GM08714 (cell line): ENCODE data around the gene MAPK12.

Source experiments
- H3K4me3 ChIP-seq: fragments of 200-500 bp; sonication (Bioruptor generic); 2 replicates; pipeline ENCODE4 v1.5.1; 2014; ENCODE audit warnings: mild to moderate bottlenecking, low read length, inconsistent platforms
- ZNF274 ChIP-seq: IDR thresholded peaks from 2 replicates; pipeline ENCODE4 v1.6.1; 2012; ENCODE audit warnings: mild to moderate bottlenecking, low read depth, low read length

MAPK12 gene

DNA sequence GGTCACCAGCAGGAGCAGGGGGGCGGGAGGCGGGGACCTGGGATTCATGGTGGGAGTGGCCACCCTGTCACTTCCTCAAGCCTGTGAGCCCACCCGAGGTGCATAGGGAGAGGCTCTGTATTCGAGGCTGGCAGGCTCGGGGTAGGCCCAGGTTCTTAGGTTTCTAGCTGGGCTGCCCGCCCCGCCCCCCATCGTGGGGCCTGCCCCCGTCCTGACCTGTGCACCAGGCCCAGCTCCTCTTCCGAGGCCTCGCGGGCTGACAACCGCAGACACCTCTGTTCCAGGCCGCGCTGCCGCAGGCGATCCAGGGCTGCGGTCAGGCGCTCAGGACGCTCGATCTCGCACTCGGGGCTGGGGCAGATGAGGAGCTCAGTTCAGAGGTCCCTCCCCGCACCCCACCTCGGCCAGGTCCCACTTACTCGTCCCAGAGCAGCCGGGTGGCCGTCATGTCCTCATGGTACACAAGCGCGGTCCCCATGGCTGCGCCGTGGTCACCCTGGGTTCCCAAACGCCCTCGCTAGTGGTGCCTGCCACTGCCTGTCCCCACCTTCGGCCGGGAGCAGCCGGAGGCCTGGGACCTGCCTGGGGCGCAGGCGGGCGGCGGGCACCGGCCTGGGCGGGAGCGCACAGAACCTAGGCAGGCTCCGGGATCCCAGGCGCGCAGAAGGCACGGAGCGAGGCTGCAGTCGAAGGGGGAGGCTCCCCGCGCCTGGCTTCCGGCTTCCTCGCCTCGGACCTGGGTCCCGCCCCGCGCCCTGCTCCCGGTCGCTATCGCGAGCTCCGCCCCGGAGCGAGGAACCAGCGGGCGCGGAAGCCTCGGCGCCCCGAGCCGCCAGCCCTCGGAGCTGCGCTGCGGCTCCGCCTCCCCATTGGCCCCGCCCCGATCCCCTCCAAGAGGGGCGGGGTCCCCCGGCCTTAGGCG is 10.7 kb downstream of the MAPK12 start, which contains the start of gene HDAC10:
TSS of gene HDAC10 (minus strand) at position 711 of the 922 bp plus-strand sequence. CDS start at position 478, 233 bp downstream.
- no peak for TF ChIP-seq ZNF274
- H3K4me3 ChIP-seq: peak within 1 kb of the TSS; percentile 72

DNA sequence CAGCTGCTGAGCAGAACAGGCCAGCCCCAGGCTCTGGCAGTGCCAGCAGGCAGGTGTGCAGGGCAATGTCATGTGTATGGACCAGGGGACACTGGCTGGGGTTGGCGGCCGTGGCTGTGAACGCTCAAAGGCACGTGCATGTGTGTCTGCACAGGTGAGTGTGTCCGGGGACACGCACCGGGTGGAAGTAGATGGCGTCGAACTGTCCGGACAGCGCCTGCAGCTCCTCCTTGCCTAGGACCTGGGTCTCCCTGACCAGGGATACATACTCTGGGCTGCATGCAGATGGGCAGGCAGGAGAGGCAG is 11.3 kb downstream of the MAPK12 start:
- peak overlapping the region; percentile 72; the same call in 1 of the 2 replicates for H3K4me3 ChIP-seq
- no peak for TF ChIP-seq ZNF274

- H3K4me3 ChIP-seq: peak overlapping the region; percentile 72; the same call in 1 of the 2 replicates
- TF ChIP-seq ZNF274: no peak
These were observed 11.9 kb downstream of the MAPK12 start for GRCh38 chr22:50249341-50250248.

DNA sequence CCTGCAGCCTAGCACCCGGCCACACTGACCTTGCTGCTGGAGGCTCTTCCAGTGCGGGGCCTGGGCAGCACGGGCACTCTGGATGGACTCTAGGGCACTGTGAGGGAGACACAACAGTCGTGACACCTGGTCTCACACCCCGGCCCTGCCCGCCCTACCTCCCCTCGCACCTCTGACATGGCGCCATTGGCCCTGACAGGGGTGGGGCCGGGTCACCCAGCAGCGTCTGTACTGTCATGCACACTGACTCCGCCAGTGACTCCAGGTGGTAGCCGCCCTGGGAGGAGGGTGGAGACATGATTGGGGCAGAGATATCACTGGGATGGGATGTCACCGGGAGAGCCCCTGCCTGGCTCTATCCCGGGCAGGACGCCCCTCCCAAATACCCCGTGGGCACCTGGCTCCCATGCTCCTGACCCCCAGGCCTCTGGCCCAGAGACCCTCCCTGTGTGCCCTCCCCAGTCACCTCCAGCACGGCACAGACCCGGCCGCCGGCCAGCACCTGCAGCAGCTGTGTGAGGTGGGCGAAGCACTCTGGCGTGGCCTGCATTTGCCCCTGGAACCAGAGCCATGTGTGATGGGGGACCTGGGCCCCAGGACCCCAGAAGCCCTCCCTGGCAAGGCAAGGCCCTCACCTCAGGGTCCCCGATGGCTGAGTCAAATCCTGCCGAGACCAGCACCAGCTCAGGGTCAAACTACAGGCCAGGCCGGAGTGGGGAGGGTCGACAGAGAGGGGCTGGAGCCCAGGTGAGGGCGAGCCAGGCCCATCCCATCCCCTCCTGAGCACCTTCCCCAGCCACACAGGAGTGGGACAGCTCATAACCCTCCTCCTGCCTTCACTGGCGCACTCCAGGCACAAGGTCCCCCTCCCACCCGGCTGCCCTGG is 13.0 kb downstream of the MAPK12 start:
- H3K4me3 ChIP-seq: no peak overlapping the region
- no peak for TF ChIP-seq ZNF274

DNA sequence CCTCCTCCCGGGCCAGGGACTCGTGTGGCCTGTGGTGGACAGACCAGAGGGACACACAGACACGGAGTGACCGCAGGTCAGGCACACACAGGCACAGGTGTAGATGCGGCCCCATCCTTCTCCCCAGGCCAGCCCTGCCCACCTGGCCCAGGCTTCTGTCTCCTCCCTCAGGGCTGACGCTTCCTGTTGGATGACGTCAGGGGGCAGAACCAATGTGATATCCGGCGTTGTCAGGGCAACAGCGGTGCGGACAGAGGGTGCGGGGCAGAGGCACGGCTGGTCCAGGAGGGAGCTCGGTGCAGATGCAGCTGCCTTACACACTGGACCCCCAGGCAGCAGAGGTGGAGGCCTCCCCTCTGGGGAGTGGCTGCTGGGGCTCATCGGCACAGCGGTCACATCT is 13.7 kb downstream of the MAPK12 start:
- no peak overlapping the region for H3K4me3 ChIP-seq
- no peak for TF ChIP-seq ZNF274

DNA sequence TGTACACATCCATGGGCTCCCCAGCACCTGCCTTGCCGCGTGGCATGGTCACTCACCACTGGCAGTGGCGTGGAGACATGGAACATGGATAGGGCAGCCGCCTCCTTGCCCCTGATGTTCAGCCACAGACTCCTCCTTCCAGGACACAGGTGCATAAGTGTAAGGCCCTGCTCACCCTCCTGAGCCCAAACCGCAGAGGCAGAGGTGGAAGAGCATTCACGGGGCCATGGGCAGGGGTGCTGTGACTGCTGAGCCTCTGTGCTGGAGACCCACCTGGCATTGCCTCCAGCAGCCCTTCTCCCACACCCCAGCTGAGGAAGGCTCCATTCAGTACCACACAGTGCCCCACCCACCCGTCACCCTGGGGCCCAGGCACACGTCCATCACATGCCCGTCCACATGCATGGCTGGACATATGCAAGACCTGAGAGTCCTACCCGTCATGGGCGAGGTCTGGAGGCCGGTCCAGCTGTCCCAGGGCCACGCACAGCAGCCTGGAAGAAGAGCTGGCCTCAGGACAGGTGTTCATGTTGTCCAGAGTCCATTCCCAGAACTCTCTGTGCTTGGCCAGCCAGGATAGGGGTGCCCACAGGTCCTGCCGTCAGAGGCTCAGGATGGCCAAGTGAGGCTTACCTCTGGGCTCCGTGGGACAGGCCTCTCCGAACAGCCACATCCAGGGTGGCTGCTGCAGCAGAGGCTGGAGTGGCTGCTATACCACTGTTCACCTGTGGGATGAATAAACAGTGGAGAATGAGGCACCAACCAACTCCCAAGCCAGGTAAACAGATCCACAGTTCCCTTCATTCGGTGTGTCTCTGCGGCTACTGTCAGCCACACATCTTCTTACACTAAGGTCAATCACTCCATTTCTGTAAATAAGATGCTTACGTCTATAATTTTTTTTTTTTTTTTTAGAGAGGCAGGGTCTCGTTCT is 15.0 kb downstream of the MAPK12 start:
- H3K4me3 ChIP-seq: no peak overlapping the region
- TF ChIP-seq ZNF274: no peak

GRCh38 chr22:50245214-50246072 is 16.0 kb downstream of the MAPK12 start:
- H3K4me3 ChIP-seq: peak overlapping the region; percentile 81
- no peak for TF ChIP-seq ZNF274

DNA sequence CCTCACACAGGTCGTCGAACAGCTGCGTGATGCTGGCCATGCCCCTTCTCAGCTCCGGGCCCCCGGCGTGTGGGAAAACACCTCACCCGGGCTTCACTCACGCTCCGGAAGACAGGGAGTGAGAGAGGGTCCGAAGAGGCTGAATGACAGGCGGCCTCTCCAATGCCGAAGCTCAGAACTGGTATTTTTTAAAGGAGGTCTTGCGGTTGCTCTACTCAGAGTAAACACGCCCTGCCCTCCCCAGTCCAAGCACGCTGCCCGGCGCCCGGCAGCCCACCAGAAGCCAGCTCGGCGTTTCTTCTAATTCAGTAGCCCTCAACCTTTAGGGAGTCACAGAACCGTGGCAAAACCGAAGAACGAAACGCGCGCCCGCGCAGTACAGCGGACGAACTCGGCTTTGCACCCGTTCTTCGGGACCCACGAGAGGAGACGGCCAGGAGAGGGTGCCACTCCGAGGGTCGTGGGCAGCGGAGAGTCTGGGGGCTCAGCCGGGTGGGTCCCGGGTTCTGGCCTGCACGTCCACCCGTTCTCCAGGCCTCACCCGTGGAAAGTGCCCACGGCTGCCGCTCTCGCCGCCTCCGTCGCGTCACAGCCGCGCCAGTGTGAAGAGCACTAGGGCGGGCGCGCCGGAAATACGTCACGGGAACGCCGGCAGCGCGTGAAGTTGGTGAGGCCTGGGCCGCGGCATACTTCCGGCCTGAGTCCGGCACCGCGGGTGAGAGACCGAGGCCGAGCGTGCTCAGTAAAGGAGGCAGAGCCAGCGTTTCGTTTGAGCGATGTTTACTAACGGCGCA is 16.9 kb downstream of the MAPK12 start, which contains the start of gene TUBGCP6:
TSS of gene TUBGCP6 (minus strand) at position 604 of the 794 bp plus-strand sequence. CDS start at position 40, 564 bp downstream.
- peak within 1 kb of the TSS; percentile 81 for H3K4me3 ChIP-seq
- no peak for TF ChIP-seq ZNF274

GRCh38 chr22:50243685-50244419 is 17.6 kb downstream of the MAPK12 start:
- H3K4me3 ChIP-seq: peak overlapping the region; percentile 81
- no peak for TF ChIP-seq ZNF274

- peak overlapping the region; percentile 81 for H3K4me3 ChIP-seq
- TF ChIP-seq ZNF274: no peak
These were observed 19.0 kb downstream of the MAPK12 start for GRCh38 chr22:50242406-50242949.
